Measurements from ENCODE around the gene INPP4B. TPM values are rescaled to one million over a fixed set of nuclear protein-coding genes. Genes with fewer than 3 reads are reported as not detected.
"Not testable (repeated sequence)": the region's sequence is repeated elsewhere in the genome, so short reads cannot be mapped to it uniquely, and the experiment has no call there.

INPP4B gene
- polyA plus RNA-seq, 1 donor = 36.4 TPM

GRCh38 chr4:142549248-142549647 is 296.9 kb downstream of the INPP4B start:
- no peak for DNase-seq (ENCODE audit: low read depth)

- no peak for DNase-seq (ENCODE audit: low read depth)
Observed at GRCh38 chr4:142548491-142548890, 297.6 kb downstream of the INPP4B start.

- DNase-seq (ENCODE audit: low read depth) = peak; percentile 16
Observed at GRCh38 chr4:142547974-142548373, 298.1 kb downstream of the INPP4B start.

GRCh38 chr4:142544594-142544993 is 301.5 kb downstream of the INPP4B start:
- no peak for DNase-seq (ENCODE audit: low read depth)

GRCh38 chr4:142544039-142544438 is 302.1 kb downstream of the INPP4B start:
- no peak for DNase-seq (ENCODE audit: low read depth)

- no peak for DNase-seq (ENCODE audit: low read depth)
Observed at GRCh38 chr4:142540483-142540804, 305.7 kb downstream of the INPP4B start.

- DNase-seq (ENCODE audit: low read depth) = no peak
Observed at GRCh38 chr4:142539796-142540482, 306.2 kb downstream of the INPP4B start.

- DNase-seq (ENCODE audit: low read depth) = no peak
Observed at GRCh38 chr4:142535009-142535408, 311.1 kb downstream of the INPP4B start.

GRCh38 chr4:142532054-142532453 is 314.0 kb downstream of the INPP4B start:
- no peak for DNase-seq (ENCODE audit: low read depth)

GRCh38 chr4:142530728-142531127 is 315.4 kb downstream of the INPP4B start:
- no peak for DNase-seq (ENCODE audit: low read depth)

GRCh38 chr4:142528433-142528832 is 317.7 kb downstream of the INPP4B start:
- DNase-seq (ENCODE audit: low read depth) = no peak

- DNase-seq (ENCODE audit: low read depth) = no peak
Observed at GRCh38 chr4:142523111-142523510, 323.0 kb downstream of the INPP4B start.

GRCh38 chr4:142519342-142519741 is 326.8 kb downstream of the INPP4B start:
- DNase-seq (ENCODE audit: low read depth) = no peak

- DNase-seq (ENCODE audit: low read depth) = no peak
Observed at GRCh38 chr4:142516686-142517526, 329.2 kb downstream of the INPP4B start.

- no peak for DNase-seq (ENCODE audit: low read depth)
Observed at GRCh38 chr4:142512161-142512560, 333.9 kb downstream of the INPP4B start.

- no peak for DNase-seq (ENCODE audit: low read depth)
Observed at GRCh38 chr4:142509881-142510280, 336.2 kb downstream of the INPP4B start.

GRCh38 chr4:142509381-142509780 is 336.7 kb downstream of the INPP4B start:
- DNase-seq (ENCODE audit: low read depth) = not testable (repeated sequence)

GRCh38 chr4:142500966-142501365 is 345.1 kb downstream of the INPP4B start:
- no peak for DNase-seq (ENCODE audit: low read depth)

GRCh38 chr4:142497606-142498005 is 348.5 kb downstream of the INPP4B start:
- no peak for DNase-seq (ENCODE audit: low read depth)

GRCh38 chr4:142493255-142494110 is 352.6 kb downstream of the INPP4B start:
- no peak for DNase-seq (ENCODE audit: low read depth)

- no peak for DNase-seq (ENCODE audit: low read depth)
Observed at GRCh38 chr4:142485452-142485851, 360.6 kb downstream of the INPP4B start.

- no peak for DNase-seq (ENCODE audit: low read depth)
Observed at GRCh38 chr4:142480244-142480643, 365.9 kb downstream of the INPP4B start.

All from forelimb muscle (tissue), 1 donor.